Brain microvascular endothelial cell (primary cell): ENCODE results near the gene PGM2L1.
A peak's percentile ranks its signal among the peaks of the same experiment; 100 is the strongest.

Experiments
- DNase-seq: peaks from one replicate; pipeline ENCODE4 v3.0.0-alpha.2; 2020
- H3K27ac ChIP-seq: fragments of 250-450 bp; sonication (Bioruptor Pico); 2 replicates; pipeline ENCODE4 v1.5.1; 2020; ENCODE audit warnings: mild to moderate bottlenecking, moderate library complexity
- H3K27me3 ChIP-seq: fragments of 250-450 bp; sonication (Bioruptor Pico); replicated peaks from 2 replicates; pipeline ENCODE4 v1.5.1; 2020; ENCODE audit warnings: mild to moderate bottlenecking
- H3K36me3 ChIP-seq: fragments of 250-450 bp; sonication (Bioruptor Pico); replicated peaks from 2 replicates; pipeline ENCODE4 v1.5.1; 2020; ENCODE audit warnings: mild to moderate bottlenecking
- H3K4me3 ChIP-seq: 2 replicates; pipeline ENCODE4 v1.5.1; 2011; ENCODE audit warnings: low read depth, mild to moderate bottlenecking, control low read depth, low read length, moderate library complexity
- CTCF ChIP-seq: IDR thresholded peaks from 2 replicates; pipeline ENCODE4 v1.5.1; 2011; ENCODE audit warnings: low read depth, mild to moderate bottlenecking, moderate library complexity, low read length, control low read depth, inconsistent platforms; ENCODE audit errors: missing control alignments
- in situ Hi-C: cut with HindIII; loops from 2 replicates; pipeline ENCODE4 v1.10.0; 2017; ENCODE audit warnings: low sequenced_read_pairs, low pct_ligation_motif_present

PGM2L1 gene

GRCh38 chr11:74442636-74443035 lies 44.4 kb upstream of the PGM2L1 start:
- in situ Hi-C loops, result loop anchor here (25.0 kb wide), 1 partner anchor 180 kb away; no protein-coding TSS in a partner anchor
- DNase-seq, result peak; percentile 38
- no peak overlapping the region for H3K27ac ChIP-seq
- no peaks in the 10 kb centered on the region for H3K36me3 ChIP-seq
- H3K27me3 ChIP-seq, result no peaks in the 10 kb centered on the region
- no peak for TF ChIP-seq CTCF
- H3K4me3 ChIP-seq, result no peak overlapping the region

- no peak for DNase-seq
- Histone ChIP-seq H3K27ac (no peak overlapping the region), H3K27me3 (no peaks in the 10 kb centered on the region), H3K36me3 (no peaks in the 10 kb centered on the region), H3K4me3 (no peak overlapping the region)
- in situ Hi-C loops, result loop anchor here (25.0 kb wide), 1 partner anchor 176 kb away; no protein-coding TSS in a partner anchor
- no peak for TF ChIP-seq CTCF
Measured at GRCh38 chr11:74438681-74439080, 40.4 kb upstream of the PGM2L1 start.

- H3K4me3 ChIP-seq, result no peak overlapping the region
- no peaks in the 10 kb centered on the region for H3K27me3 ChIP-seq
- H3K27ac ChIP-seq, result peak overlapping the region; percentile 48
- in situ Hi-C loops, result loop anchor here (25.0 kb wide), 1 partner anchor 175 kb away; no protein-coding TSS in a partner anchor
- peak; percentile 29 for DNase-seq
- H3K36me3 ChIP-seq, result no peaks in the 10 kb centered on the region
- TF ChIP-seq CTCF, result no peak
Measured at GRCh38 chr11:74437441-74438042, 39.3 kb upstream of the PGM2L1 start.

GRCh38 chr11:74434528-74434927 lies 36.3 kb upstream of the PGM2L1 start:
- H3K27me3 ChIP-seq, result no peaks in the 10 kb centered on the region
- DNase-seq, result no peak
- no peaks in the 10 kb centered on the region for H3K36me3 ChIP-seq
- in situ Hi-C loops, result loop anchor here (25.0 kb wide), 1 partner anchor 172 kb away; no protein-coding TSS in a partner anchor
- H3K27ac ChIP-seq, result no peak overlapping the region
- H3K4me3 ChIP-seq, result no peak overlapping the region
- TF ChIP-seq CTCF, result no peak

GRCh38 chr11:74429205-74429604 lies 31.0 kb upstream of the PGM2L1 start:
- Histone ChIP-seq H3K4me3 (no peak overlapping the region), H3K36me3 (no peaks in the 10 kb centered on the region), H3K27me3 (no peaks in the 10 kb centered on the region), H3K27ac (no peak overlapping the region)
- in situ Hi-C loops, result loop anchor here (25.0 kb wide), 1 partner anchor 167 kb away; no protein-coding TSS in a partner anchor
- no peak for TF ChIP-seq CTCF
- DNase-seq, result no peak
